Gastroesophageal sphincter (tissue), 3 donors: ENCODE data around the gene TRPC4AP.

Experiments used
- POLR2A ChIP-seq, 2 donors: fragments of 450-650 bp; IDR thresholded peaks; one replicate each; pipeline ENCODE4 v1.6.1; 2017; ENCODE audit warnings: antibody characterized with exemption in 2 of 2, mild to moderate bottlenecking in 2 of 2, moderate library complexity in 1 of 2
- TF ChIP-seq, protein P1 (sequence below), 4 experiments: fragments of 200-600 bp in 2 of 4; fragments of 450-650 bp in 2 of 4; sonication (generic) in 1 of 4; IDR thresholded peaks; one replicate each; pipeline ENCODE4 v1.5.1; 2017 to 2019; ENCODE audit warnings: antibody characterized with exemption in 4 of 4, mild to moderate bottlenecking in 2 of 4, moderate library complexity in 2 of 4

GRCh38 chr20:35004749-35005462 lies 87.7 kb downstream of the TRPC4AP start:
- TF ChIP-seq, protein P1, sequence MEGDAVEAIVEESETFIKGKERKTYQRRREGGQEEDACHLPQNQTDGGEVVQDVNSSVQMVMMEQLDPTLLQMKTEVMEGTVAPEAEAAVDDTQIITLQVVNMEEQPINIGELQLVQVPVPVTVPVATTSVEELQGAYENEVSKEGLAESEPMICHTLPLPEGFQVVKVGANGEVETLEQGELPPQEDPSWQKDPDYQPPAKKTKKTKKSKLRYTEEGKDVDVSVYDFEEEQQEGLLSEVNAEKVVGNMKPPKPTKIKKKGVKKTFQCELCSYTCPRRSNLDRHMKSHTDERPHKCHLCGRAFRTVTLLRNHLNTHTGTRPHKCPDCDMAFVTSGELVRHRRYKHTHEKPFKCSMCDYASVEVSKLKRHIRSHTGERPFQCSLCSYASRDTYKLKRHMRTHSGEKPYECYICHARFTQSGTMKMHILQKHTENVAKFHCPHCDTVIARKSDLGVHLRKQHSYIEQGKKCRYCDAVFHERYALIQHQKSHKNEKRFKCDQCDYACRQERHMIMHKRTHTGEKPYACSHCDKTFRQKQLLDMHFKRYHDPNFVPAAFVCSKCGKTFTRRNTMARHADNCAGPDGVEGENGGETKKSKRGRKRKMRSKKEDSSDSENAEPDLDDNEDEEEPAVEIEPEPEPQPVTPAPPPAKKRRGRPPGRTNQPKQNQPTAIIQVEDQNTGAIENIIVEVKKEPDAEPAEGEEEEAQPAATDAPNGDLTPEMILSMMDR (IDR thresholded peaks at IDR 0.05): no peak
- TF ChIP-seq POLR2A (IDR thresholded peaks at IDR 0.05): no peak
